Neuronal stem cell (in vitro differentiated cells): ENCODE measurements around the gene TECTB.

ENCODE experiments used
- DNase-seq: peaks from one replicate; pipeline ENCODE4 v3.0.0-alpha.2; 2013; ENCODE audit warnings: low spot score
- H2AFZ ChIP-seq: one replicate; pipeline ENCODE4 v1.6.1; 2013; ENCODE audit warnings: mild to moderate bottlenecking, low read length, inconsistent platforms
- H2AK5ac ChIP-seq: 2 replicates; pipeline ENCODE4 v1.6.1; 2013; ENCODE audit warnings: low read depth, mild to moderate bottlenecking, inconsistent platforms, low read length, moderate library complexity, mixed read lengths
- H2BK120ac ChIP-seq: 2 replicates; pipeline ENCODE4 v1.6.1; 2013; ENCODE audit warnings: low read depth, mild to moderate bottlenecking, inconsistent platforms, low read length, moderate library complexity, mixed read lengths
- H2BK12ac ChIP-seq: one replicate; pipeline ENCODE4 v1.6.1; 2013; ENCODE audit warnings: low read length, inconsistent platforms
- H2BK15ac ChIP-seq: 2 replicates; pipeline ENCODE4 v1.6.1; 2013; ENCODE audit warnings: mild to moderate bottlenecking, low read length, inconsistent platforms, mixed read lengths
- H2BK5ac ChIP-seq: one replicate; pipeline ENCODE4 v1.6.1; 2013; ENCODE audit warnings: inconsistent platforms, mild to moderate bottlenecking, low read length, moderate library complexity
- H3K14ac ChIP-seq: one replicate; pipeline ENCODE4 v1.6.1; 2013; ENCODE audit warnings: low read length, inconsistent platforms
- H3K18ac ChIP-seq: 2 replicates; pipeline ENCODE4 v1.6.1; 2013; ENCODE audit warnings: low read length, inconsistent platforms
- H3K23ac ChIP-seq: 2 replicates; pipeline ENCODE4 v1.6.1; 2013; ENCODE audit warnings: low read depth, mild to moderate bottlenecking, mixed read lengths, low read length, inconsistent platforms; ENCODE audit not compliant: poor library complexity
- H3K27ac ChIP-seq: replicated peaks from 3 replicates; pipeline ENCODE4 v1.5.1; 2013; ENCODE audit warnings: low read length, inconsistent platforms
- H3K27me3 ChIP-seq, 3 experiments: 2 replicates each; pipeline ENCODE4 v1.6.1; 2013; ENCODE audit warnings: low read length in 3 of 3, mild to moderate bottlenecking in 2 of 3, inconsistent platforms in 1 of 3, low read depth in 1 of 3, mixed read lengths in 1 of 3, moderate library complexity in 1 of 3; ENCODE audit not compliant: control insufficient read depth in 3 of 3, insufficient read depth in 3 of 3
- H3K36me3 ChIP-seq, 2 donors: replicated peaks in 1 of 2; 2 replicates each; pipeline ENCODE4 v1.6.1; 2013; ENCODE audit warnings: low read length in 2 of 2; ENCODE audit not compliant: control insufficient read depth in 2 of 2, insufficient read depth in 2 of 2
- H3K4ac ChIP-seq: 2 replicates; pipeline ENCODE4 v1.6.1; 2013; ENCODE audit warnings: inconsistent platforms, mild to moderate bottlenecking, low read length, moderate library complexity
- H3K4me1 ChIP-seq, 2 donors: 1 replicate in 1 of 2; 2 replicates in 1 of 2; pipeline ENCODE4 v1.6.1; 2013; ENCODE audit warnings: low read length in 2 of 2, low read depth in 1 of 2; ENCODE audit not compliant: control insufficient read depth in 2 of 2, insufficient read depth in 1 of 2
- H3K4me2 ChIP-seq: one replicate; pipeline ENCODE4 v1.6.1; 2013; ENCODE audit warnings: mild to moderate bottlenecking, low read length, inconsistent platforms; ENCODE audit not compliant: insufficient read depth, poor library complexity, severe bottlenecking
- H3K4me3 ChIP-seq, 2 donors: 2 replicates each; pipeline ENCODE4 v1.5.1; 2013; ENCODE audit warnings: low read length in 2 of 2, mild to moderate bottlenecking in 2 of 2, inconsistent platforms in 1 of 2, moderate library complexity in 1 of 2
- H3K79me1 ChIP-seq: one replicate; pipeline ENCODE4 v1.6.1; 2013; ENCODE audit warnings: low read depth, mild to moderate bottlenecking, inconsistent platforms, low read length, moderate library complexity
- H3K9ac ChIP-seq: one replicate; pipeline ENCODE4 v1.6.1; 2013; ENCODE audit warnings: mild to moderate bottlenecking, low read depth, low read length, inconsistent platforms; ENCODE audit not compliant: poor library complexity
- H3K9me3 ChIP-seq, 2 donors: replicated peaks in 1 of 2; 2 replicates each; pipeline versions ENCODE3 to v1.6.1; 2013; ENCODE audit warnings: low read length in 2 of 2, mild to moderate bottlenecking in 2 of 2, inconsistent platforms in 1 of 2, low read depth in 1 of 2, mixed read lengths in 1 of 2, moderate library complexity in 1 of 2; ENCODE audit not compliant: control insufficient read depth in 2 of 2, insufficient read depth in 1 of 2
- H4K8ac ChIP-seq: one replicate; pipeline ENCODE4 v1.6.1; 2013; ENCODE audit warnings: low read depth, mild to moderate bottlenecking, inconsistent platforms, low read length, moderate library complexity
- H4K91ac ChIP-seq: one replicate; pipeline ENCODE4 v1.6.1; 2013; ENCODE audit warnings: low read length, low read depth, mild to moderate bottlenecking, inconsistent platforms; ENCODE audit not compliant: poor library complexity
- WGBS, 2 donors: extraction: QIAGEN DNeasy Blood & Tissue Kit; methylation state at CpG; one replicate each; pipeline ENCODE4 v1.1.7; 2013; ENCODE audit warnings: missing lambda C conversion rate in 2 of 2, mixed read lengths in 1 of 2; ENCODE audit not compliant: insufficient read length in 2 of 2, insufficient replicate concordance in 1 of 2; ENCODE audit errors: extremely low coverage in 2 of 2; 5-methylcytosine and 5-hydroxymethylcytosine counted together

Gene TECTB

GRCh38 chr10:112289373-112290053, 6.3 kb downstream of the TECTB start:
- no peak overlapping the region for H3K4ac ChIP-seq
- no peaks in the 10 kb centered on the region for H3K27me3 ChIP-seq
- no peak for DNase-seq
- H3K9me3 ChIP-seq = no peaks in the 10 kb centered on the region
- H3K4me2 ChIP-seq = no peak overlapping the region
- H3K14ac ChIP-seq = no peak overlapping the region
- no peak overlapping the region for H3K9ac ChIP-seq
- no peak overlapping the region for H3K27ac ChIP-seq
- H2AFZ ChIP-seq = no peak overlapping the region
- H2BK120ac ChIP-seq = no peak overlapping the region
- no peak overlapping the region for H3K23ac ChIP-seq
- no peaks in the 10 kb centered on the region for H3K36me3 ChIP-seq
- H3K4me3 ChIP-seq = no peak overlapping the region
- no peaks in the 10 kb centered on the region for H3K79me1 ChIP-seq
- no peak overlapping the region for H2BK5ac ChIP-seq
- no peak overlapping the region for H2BK15ac ChIP-seq
- WGBS, 2 donors = no CpG with 5 or more reads among the region's 7 CpGs
- peaks cover 6 to 22% of the 10 kb centered on the region in 2 donors for H3K4me1 ChIP-seq
- no peak overlapping the region for H3K18ac ChIP-seq
- H4K8ac ChIP-seq = no peak overlapping the region
- no peak overlapping the region for H2BK12ac ChIP-seq
- H2AK5ac ChIP-seq = no peak overlapping the region
- no peak overlapping the region for H4K91ac ChIP-seq

GRCh38 chr10:112290054-112290373, 6.8 kb downstream of the TECTB start:
- Histone ChIP-seq H2AK5ac (no peak overlapping the region), H3K4me2 (no peak overlapping the region), H3K4ac (no peak overlapping the region), H2BK15ac (no peak overlapping the region), H3K23ac (no peak overlapping the region), H3K79me1 (no peaks in the 10 kb centered on the region), H2BK5ac (no peak overlapping the region), H2BK12ac (no peak overlapping the region), H3K27ac (no peak overlapping the region), H3K4me3 (no peak overlapping the region), H3K4me1 (peaks cover 6 to 22% of the 10 kb centered on the region in 2 donors), H3K27me3 (no peaks in the 10 kb centered on the region), H4K8ac (no peak overlapping the region), H4K91ac (no peak overlapping the region), H3K18ac (no peak overlapping the region), H3K36me3 (no peaks in the 10 kb centered on the region), H3K14ac (no peak overlapping the region), H3K9ac (no peak overlapping the region), H2BK120ac (no peak overlapping the region), H3K9me3 (no peaks in the 10 kb centered on the region), H2AFZ (no peak overlapping the region)
- no peak for DNase-seq
- no CpG with 5 or more reads among the region's 2 CpGs for WGBS, 2 donors

DNA sequence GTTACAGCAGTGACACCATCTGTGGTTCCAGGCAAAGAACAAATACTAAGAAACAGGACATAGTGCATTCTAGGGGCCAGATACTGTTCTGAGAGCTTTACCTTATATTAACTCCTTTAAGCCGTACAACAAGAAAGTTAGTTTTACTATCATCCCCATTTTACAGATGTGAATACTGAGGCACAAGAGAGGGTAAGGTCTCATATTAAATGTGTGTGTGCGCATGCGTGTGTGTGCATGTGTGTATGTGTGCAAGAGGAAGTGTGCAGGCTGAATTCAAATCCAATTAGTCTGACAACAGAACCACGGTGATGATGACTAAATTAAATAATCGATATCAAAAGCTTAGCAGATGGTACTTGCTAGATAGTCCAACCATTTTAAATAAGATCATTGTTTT, 11.0 kb downstream of the TECTB start:
- peaks cover 3 to 9% of the 10 kb centered on the region in 2 donors for H3K4me1 ChIP-seq
- no peak overlapping the region for H4K8ac ChIP-seq
- no peak overlapping the region for H3K18ac ChIP-seq
- H2BK12ac ChIP-seq = no peak overlapping the region
- H3K9me3 ChIP-seq = no peaks in the 10 kb centered on the region
- H3K4me2 ChIP-seq = no peak overlapping the region
- H3K79me1 ChIP-seq = no peaks in the 10 kb centered on the region
- no peak overlapping the region for H2BK120ac ChIP-seq
- no peak overlapping the region for H3K14ac ChIP-seq
- H3K27me3 ChIP-seq = no peaks in the 10 kb centered on the region
- no CpG with 5 or more reads among the region's 5 CpGs for WGBS, 2 donors
- H3K36me3 ChIP-seq = no peaks in the 10 kb centered on the region
- H2BK5ac ChIP-seq = no peak overlapping the region
- H2AK5ac ChIP-seq = no peak overlapping the region
- no peak overlapping the region for H3K23ac ChIP-seq
- H3K4ac ChIP-seq = no peak overlapping the region
- H3K4me3 ChIP-seq = no peak overlapping the region
- H4K91ac ChIP-seq = no peak overlapping the region
- H3K27ac ChIP-seq = no peak overlapping the region
- H2AFZ ChIP-seq = no peak overlapping the region
- DNase-seq = no peak
- H3K9ac ChIP-seq = no peak overlapping the region
- H2BK15ac ChIP-seq = no peak overlapping the region

DNA sequence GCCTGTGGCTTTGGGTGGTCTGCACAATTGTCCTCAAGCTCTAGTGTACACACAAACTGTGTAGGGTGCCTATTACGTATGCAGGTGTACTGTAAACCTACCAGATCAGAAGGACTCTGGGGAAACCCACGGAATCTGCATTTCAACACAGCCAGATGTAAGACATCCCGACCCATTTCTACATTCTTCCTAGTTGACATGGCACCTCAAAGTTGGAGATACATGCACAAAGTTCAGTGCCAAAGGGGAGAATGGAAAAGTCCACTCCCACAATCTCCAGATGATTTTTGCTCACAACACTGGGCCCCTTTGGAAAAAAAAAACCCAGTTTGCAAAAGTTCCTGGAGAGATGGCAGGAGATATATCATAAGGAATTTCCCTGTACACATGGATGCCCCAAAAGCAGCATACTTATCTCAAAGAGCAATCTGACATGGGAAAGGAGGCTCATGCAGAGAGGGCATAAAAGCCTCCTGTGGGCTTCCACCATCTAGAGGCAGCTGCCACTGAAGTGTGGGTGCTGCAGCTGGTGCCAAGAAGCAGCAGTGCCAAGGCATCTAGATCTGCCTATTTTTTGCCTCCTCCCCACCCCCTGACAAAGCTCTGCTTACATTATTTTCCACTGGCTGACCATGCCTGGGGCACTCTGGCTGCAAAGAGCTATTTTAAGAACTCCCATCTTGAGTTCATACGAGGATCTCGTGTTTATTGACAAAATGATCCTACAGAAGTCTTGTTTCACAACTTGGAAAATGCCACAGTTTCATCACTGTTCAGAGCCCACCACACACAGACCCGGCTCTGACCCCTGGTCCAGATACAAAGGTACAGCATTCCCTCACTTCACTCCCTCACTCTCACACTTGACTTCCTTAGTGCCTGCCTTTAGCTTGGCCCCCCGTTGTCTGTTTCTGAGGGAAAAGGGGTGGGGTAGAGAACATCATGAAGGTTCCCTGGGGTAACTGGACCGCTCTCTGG, 12.9 kb downstream of the TECTB start:
- Histone ChIP-seq H3K27ac (no peak overlapping the region), H3K4me2 (no peak overlapping the region)

More for the DNA sequence above, 12.9 kb downstream of the TECTB start:
- no peak for DNase-seq
- no CpG with 5 or more reads among the region's 8 CpGs for WGBS, 2 donors
- no peak overlapping the region for H2BK15ac ChIP-seq
- H3K79me1 ChIP-seq = no peaks in the 10 kb centered on the region
- no peak overlapping the region for H3K4me3 ChIP-seq
- H2AFZ ChIP-seq = peak overlapping the region; percentile 51
- peaks cover 3 to 5% of the 10 kb centered on the region in 2 donors for H3K4me1 ChIP-seq
- H3K4ac ChIP-seq = no peak overlapping the region
- no peak overlapping the region for H3K9ac ChIP-seq
- no peaks in the 10 kb centered on the region for H3K9me3 ChIP-seq
- H2BK5ac ChIP-seq = no peak overlapping the region
- H3K18ac ChIP-seq = no peak overlapping the region
- no peaks in the 10 kb centered on the region for H3K36me3 ChIP-seq
- H2BK120ac ChIP-seq = no peak overlapping the region
- H3K14ac ChIP-seq = no peak overlapping the region
- H4K8ac ChIP-seq = no peak overlapping the region
- H3K23ac ChIP-seq = no peak overlapping the region
- H3K27me3 ChIP-seq = no peaks in the 10 kb centered on the region
- H2BK12ac ChIP-seq = no peak overlapping the region
- no peak overlapping the region for H4K91ac ChIP-seq
- H2AK5ac ChIP-seq = no peak overlapping the region
